DMS53 treated with DMSO at 0.1 percent for 48 hours (cell line): ENCODE measurements around the gene TNFRSF1A.

Experiments
- DNase-seq: peaks from one replicate; lab custom pipeline; 2025; ENCODE audit not compliant: unreplicated experiment; lab: John Stamatoyannopoulos, UW

The TNFRSF1A gene

GRCh38 chr12:6374786-6375160 is 32.9 kb upstream of the TNFRSF1A start:
- no peak for DNase-seq

- DNase-seq, result peak; percentile 35
Measured at GRCh38 chr12:6374028-6374785, 32.3 kb upstream of the TNFRSF1A start.

- DNase-seq, result peak; percentile 99
Measured at GRCh38 chr12:6373022-6373787, 31.3 kb upstream of the TNFRSF1A start.

- DNase-seq, result peak; percentile 96
Measured at GRCh38 chr12:6372403-6373003, 30.6 kb upstream of the TNFRSF1A start.

- peak; percentile 99 for DNase-seq
Measured at GRCh38 chr12:6370994-6371754, 29.3 kb upstream of the TNFRSF1A start.

- no peak for DNase-seq
Measured at GRCh38 chr12:6370576-6370935, 28.7 kb upstream of the TNFRSF1A start.

GRCh38 chr12:6369916-6370575 is 28.2 kb upstream of the TNFRSF1A start:
- no peak for DNase-seq

GRCh38 chr12:6368906-6369525 is 27.1 kb upstream of the TNFRSF1A start:
- DNase-seq, result no peak

- DNase-seq, result peak; percentile 34
Measured at GRCh38 chr12:6367969-6368892, 26.4 kb upstream of the TNFRSF1A start.

- DNase-seq, result no peak
Measured at GRCh38 chr12:6367065-6367968, 25.4 kb upstream of the TNFRSF1A start.

GRCh38 chr12:6364044-6364374 is 22.1 kb upstream of the TNFRSF1A start:
- DNase-seq, result peak; percentile 46

- peak; percentile 63 for DNase-seq
Measured at GRCh38 chr12:6363330-6364043, 21.6 kb upstream of the TNFRSF1A start.

GRCh38 chr12:6363010-6363329 is 21.1 kb upstream of the TNFRSF1A start:
- no peak for DNase-seq

- DNase-seq, result no peak
Measured at GRCh38 chr12:6362403-6362802, 20.5 kb upstream of the TNFRSF1A start.

- DNase-seq, result no peak
Measured at GRCh38 chr12:6361834-6362233, 20.0 kb upstream of the TNFRSF1A start.

GRCh38 chr12:6360578-6361490 is 19.0 kb upstream of the TNFRSF1A start:
- no peak for DNase-seq

GRCh38 chr12:6360080-6360571 is 18.2 kb upstream of the TNFRSF1A start:
- DNase-seq, result no peak
